HG02571 (cell line): ENCODE measurements around the gene ABHD12.

ENCODE experiments used
- ATAC-seq: cut with Tn5 transposase; IDR thresholded peaks from one replicate; pipeline ENCODE4 v1.9.1; 2021; ENCODE audit warnings: mild to moderate bottlenecking, moderate library complexity; ENCODE audit not compliant: unreplicated experiment

Gene ABHD12

DNA sequence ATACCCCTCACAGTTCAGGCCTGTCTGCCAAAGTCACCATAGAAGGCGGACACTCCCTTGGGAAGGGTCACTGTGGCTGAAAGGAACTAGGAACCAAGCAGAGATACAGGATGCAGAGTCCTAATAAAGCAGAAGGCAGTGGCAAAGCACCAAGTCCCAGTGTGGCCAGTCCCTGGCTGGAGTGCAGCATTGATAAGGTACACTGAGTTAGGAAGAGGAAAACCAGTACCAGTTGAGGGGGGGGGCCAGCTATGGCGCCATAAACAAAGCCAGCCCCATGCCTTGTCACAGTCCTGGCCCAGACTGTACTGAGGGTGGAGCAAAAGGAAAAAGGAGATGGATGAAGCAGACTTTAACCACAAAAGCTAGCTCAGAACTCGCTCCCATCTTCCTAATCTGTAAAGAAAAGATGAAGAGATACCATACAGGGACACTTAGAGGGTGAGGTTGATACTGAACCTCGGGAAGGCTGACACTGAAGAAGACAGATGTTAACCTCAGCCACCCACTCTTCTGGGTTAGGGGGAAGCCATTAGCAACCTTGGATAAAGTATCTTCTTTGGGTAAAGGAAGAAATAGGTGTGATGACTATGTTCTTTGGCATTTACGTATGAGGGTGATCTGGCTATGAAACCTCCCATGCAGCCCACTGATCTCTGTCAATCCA lies 7.8 kb downstream of the ABHD12 start:
- no peak for ATAC-seq

DNA sequence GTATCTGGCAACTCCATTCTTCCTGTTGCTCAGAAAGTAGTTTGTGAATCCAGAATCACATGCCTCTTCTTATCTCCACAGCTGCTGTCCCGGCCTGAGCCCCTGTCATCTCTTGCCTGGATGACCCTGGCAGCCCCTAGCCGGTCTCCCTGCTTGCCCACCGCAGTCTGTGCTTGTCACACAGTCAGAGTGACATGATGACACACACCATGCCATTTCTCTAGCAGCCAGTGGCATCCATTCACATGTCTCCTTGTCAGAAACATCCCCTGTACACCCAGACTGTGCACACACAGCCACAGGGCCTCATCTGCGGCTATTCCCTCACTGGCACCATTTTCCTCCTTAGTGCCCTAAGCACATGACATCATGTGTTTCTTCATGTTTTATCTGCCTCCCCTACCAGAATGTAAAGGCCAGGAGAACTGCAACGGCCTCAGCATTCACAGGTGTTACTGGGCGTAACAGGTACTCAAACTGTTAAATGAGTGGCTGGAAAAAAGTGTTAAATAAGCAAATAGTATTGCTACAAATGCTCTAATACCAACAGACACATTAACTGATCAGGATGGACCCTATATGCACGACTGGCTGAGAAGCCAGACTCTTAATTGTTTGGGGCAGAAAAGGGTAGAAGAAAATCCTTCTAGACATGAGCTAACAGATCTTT lies 9.6 kb downstream of the ABHD12 start:
- no peak for ATAC-seq

- ATAC-seq: no peak
Observed at GRCh38 chr20:25378884-25379733, 11.5 kb downstream of the ABHD12 start.

- ATAC-seq: no peak
Observed at GRCh38 chr20:25378189-25378883, 12.3 kb downstream of the ABHD12 start.

DNA sequence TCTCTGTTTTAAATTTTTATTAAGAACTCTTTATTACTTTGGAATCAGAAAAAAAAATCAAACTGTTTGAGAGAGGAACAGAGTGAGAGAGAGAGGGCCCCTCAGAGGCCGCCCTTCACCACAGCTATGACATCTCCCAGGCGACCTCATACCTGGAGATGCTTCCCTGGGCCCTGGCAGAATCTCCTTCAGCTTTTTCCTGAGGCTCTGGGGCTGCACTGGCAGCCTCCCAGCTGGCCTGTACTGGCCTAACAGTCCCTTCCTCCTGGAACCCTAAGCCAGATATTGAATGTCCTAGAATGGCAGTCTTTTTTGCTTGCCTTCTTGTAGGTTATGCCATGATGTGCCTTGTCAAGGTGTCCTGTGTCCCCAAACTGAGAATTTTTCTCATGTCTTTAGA lies 13.7 kb downstream of the ABHD12 start:
- no peak for ATAC-seq

DNA sequence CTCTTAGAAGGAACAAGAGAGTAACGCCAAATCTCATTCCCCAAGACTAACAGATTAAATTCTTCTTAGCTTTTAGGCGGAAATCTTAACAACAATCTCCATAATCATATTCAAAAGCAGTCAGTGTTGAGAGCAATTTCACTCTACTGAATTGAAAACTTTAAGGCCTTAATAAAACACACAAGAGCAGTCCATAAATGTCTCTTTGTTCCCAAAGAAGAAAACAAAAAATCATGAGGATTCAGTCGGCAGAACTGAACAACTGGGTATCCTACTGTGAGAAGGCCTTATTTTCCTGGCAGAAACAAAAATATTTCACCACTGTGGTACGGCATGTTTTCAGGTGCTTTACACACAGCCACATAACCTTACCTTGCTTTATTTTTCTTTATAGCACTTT lies 14.4 kb downstream of the ABHD12 start:
- ATAC-seq: no peak

DNA sequence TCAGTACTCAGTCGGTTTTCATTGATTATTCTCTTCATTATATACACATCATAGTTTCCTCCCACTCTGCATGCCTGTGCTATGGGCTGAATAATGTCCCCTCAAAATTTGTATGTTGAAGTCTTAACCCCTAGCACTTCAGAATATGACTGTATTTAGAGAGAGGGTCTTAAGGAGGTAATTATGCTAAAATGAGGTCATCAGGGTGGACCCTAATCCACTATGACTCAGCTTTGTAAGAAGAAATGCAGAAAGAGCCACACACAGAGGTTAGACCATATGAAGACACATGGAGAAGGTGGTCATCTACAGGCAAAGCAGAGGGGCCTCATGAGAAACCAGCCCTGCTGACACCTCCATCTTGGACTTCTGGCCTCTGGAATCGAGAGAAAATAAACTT lies 15.8 kb downstream of the ABHD12 start:
- ATAC-seq: no peak

GRCh38 chr20:25372584-25373336 lies 17.9 kb downstream of the ABHD12 start:
- ATAC-seq: no peak

DNA sequence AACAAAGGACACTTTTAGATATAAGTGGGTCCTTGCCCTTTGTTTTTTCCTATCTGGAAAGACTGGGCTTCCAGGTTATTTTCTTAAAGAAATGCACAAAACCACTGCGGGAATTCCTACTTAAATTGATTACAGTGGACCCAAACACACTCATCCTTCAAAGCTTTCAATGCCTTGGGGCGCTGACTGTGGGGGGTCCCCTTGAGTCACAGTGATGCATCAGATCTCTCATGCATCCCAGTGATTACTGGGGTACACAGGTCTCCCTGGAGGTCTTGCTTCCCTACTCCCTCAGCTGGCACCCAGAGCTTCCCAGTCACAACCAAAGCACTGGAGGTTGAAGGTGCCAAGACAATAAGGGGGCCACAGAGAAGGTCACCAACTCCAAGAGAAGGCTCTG lies 20.7 kb downstream of the ABHD12 start:
- ATAC-seq: no peak

DNA sequence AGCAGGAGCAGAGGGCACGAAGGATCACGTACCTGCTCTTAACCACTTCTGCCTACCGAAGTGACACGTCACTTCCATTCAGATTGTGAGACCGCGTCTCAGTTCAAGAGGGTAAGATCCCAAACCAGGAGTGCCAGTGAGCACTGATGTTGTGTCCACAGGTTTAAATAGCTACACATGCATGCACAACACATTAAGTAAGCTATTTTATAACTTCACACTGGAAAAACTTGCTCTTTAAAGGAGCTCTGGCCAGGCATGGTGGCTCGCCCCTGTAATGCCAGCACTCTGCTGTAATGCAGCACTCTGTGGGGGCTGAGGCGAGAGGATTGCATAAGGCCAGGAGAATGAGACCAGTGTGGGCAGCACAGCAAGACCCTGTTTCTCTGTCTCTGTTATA lies 21.1 kb downstream of the ABHD12 start:
- no peak for ATAC-seq

DNA sequence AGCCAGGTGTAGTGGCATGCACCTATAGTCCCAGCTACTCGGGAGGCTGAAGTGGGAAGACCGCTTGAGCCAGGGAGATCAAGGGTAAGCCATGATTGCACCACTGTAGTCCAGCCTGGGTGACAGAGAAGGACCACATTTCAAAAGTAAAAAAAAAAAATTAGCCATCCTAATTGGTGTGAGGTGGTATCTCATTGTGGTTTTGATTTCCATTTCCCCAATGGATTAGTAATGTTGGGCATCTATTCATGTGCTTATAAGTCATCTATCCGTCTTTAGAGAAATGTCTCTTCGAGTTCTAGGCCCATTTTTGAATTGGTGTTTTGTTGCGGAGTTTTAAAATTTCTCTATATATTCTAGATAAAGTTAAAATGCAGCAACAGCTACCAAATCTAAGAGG lies 21.7 kb downstream of the ABHD12 start:
- no peak for ATAC-seq

DNA sequence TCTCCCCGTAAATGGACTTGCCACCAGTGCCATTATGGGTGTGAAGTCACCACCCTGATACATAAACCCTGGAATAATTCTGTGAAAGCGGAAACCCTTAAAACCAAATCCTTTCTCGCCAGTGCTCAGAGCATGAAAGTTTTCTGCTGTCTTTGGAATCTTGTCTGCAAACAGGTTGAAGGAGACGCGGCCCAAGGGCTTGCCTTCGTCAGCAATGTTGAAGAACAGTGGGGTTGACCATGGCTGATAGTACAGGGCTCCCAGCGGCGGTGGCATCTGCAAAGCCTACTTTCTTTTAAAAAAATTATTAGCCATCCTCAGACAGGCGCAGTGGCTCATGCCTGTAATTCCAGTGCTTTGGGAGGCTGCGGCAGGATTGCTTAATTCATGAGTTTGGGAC lies 22.1 kb downstream of the ABHD12 start:
- ATAC-seq: no peak

DNA sequence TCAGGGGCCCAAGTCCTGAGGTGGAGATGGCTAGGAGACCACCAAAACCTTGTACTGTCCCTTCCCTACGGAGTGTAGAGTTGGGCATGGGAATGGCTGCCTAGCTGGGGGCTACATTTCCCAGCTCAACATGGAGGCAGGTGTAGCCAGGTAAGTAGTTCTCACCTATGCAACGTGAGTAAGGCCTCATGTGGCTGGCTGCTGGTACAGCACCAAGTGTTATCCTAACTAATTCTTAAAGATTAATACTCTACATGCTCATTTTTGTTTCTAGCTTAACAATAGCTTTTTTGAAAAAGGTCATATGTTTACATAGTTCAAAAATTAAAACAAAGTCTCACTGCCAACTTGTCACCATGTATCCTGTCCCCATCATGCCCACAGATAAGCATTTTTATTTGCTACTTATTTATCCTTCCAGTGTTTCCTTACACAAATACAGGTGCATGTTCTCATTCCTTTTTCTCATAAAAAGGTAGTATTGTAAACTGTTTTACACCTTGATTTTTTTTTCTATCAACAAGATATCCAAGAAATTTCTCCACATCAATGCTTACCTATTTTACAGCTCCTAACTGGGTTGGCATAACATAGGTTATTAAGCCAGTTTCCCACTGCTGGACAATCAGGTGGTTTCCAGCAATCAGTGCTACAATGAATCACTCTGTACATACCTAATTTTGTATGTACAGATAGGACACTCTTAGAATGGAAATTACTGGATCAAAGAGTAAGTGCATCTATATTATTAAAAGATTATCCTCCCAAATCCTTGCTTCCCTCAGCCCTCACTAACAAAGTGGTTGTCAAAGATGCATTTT lies 25.5 kb downstream of the ABHD12 start:
- no peak for ATAC-seq

DNA sequence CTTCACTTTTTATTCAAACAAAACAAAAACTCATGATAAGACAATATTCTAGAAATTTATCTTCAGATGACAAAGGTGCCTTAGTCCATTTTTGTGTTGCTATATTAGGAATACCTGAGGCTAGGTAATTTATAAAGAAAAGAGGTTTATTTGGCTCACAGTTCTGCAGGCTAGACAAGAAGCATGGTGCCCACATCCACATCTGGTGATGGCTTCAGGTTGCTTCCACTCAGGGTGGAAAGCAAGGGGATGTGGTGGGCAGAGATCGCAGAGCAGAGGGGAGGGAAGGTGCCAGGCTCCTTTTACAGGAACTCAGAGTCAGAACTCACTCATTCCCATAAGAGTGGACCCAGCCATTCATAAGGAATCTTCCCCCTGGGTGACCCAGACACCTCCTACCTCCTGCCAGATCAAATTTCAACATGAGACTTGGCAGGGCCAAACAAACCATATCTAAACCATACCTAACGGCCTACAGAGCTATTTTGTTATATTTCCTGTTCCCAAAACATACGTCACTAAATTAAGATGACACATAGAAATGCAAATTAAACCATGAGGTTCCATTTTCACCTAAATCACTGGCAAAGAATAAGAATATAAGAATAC lies 26.4 kb downstream of the ABHD12 start:
- no peak for ATAC-seq

DNA sequence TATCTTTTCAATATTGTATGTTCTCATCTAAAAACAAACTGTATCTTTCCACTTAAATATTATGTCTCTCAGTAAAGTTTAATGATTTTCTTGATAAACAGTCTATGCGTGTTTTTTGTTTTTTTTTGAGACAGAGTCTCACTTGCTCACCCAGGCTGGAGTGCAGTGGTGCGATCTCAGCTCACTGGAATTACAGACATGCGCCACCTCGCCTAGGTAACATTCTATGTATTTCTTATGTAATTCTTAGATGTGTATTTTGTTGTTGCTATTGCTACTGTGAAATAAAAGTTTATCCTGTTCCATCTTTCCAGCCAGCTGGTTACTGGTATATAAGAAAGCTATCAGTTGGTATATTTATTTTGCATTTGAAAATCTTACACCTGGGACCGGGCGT lies 29.4 kb downstream of the ABHD12 start:
- ATAC-seq: no peak

- ATAC-seq: no peak
Observed at GRCh38 chr20:25360631-25361286, 29.9 kb downstream of the ABHD12 start.

DNA sequence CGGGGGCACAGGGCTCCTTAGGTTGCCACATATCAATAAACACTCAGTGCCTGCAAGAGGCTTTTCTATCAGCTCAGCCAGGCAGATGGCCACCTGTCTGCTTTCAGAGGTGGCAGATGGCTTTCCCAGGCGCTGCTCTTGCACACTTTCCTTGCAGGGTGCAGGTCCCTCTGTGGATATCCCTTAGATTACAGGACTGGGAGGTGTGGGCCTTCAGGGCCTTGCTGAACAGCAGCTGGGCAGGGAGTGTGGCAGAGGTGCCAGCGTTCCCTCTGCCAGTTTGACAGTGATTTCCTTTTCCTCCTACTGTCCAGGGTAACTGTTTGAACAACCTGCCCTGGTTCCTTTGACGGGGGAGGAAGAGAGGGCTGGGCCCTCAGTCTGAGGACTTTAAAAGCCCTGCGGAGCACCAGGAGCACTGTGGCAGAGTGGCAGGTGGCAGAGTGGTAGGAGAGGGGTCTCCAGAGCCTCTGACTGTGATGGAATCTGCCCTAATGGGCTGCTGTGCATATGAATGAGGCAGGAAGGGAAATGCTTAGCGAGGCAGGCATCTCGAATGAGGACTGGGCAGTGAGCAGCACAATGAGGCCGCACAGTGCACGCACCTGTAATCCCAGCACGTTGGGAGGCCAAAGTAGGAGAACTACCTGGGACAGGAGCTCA lies 34.2 kb downstream of the ABHD12 start:
- no peak for ATAC-seq

DNA sequence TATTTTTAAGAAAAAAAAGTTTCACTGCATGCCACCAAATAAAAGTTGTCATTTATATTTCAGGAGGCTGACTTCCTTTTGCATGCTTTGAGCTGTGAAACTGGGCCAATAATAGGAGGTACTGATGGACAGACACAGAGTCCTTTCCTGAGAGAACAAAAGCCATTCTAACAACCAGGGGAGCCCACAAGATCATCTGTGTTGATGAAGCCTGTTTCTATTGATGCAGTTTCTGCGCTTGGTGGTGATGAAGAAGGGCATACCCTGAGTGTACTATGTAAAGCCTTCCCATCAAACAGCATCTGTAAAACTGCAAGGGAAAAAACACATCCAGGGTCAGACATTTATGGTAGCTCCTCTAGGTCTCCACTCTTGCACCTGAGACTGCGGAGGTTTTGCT lies 34.8 kb downstream of the ABHD12 start:
- no peak for ATAC-seq
